K562 (cell line): ENCODE results near the gene GALE. TPM values are rescaled to one million over a fixed set of nuclear protein-coding genes. Genes with fewer than 3 reads are reported as not detected.

ENCODE experiments used
- ARID3A ChIP-seq: IDR thresholded peaks from 2 replicates; pipeline ENCODE4 v1.6.1; 2012; ENCODE audit warnings: low read depth, low read length, improper control_type of control experiment, borderline replicate concordance
- CREBBP ChIP-seq: IDR thresholded peaks from one replicate; pipeline ENCODE4 v1.6.1; 2012; ENCODE audit warnings: low read depth, mild to moderate bottlenecking, control low read depth, inconsistent platforms, low read length
- ELF4 ChIP-seq: fragments of 450-650 bp; formaldehyde crosslinking; IDR thresholded peaks from 2 replicates; pipeline ENCODE4 v1.4.0; 2022; ENCODE audit warnings: missing genetic modification characterization
- ELK3 ChIP-seq: fragments of 450-650 bp; formaldehyde crosslinking; IDR thresholded peaks from 2 replicates; pipeline ENCODE4 v1.4.0; 2020; ENCODE audit warnings: mild to moderate bottlenecking
- HBP1 ChIP-seq: fragments of 450-650 bp; formaldehyde crosslinking; IDR thresholded peaks from 2 replicates; pipeline ENCODE4 v1.4.0; 2022; ENCODE audit warnings: missing genetic modification characterization
- HCFC1 ChIP-seq: IDR thresholded peaks from 2 replicates; pipeline ENCODE4 v1.6.1; 2012; ENCODE audit warnings: low read depth, low read length, improper control_type of control experiment
- HMG20B ChIP-seq: fragments of 250-450 bp; sonication (Bioruptor Pico); IDR thresholded peaks from 2 replicates; pipeline ENCODE4 v1.5.0; 2021; ENCODE audit warnings: mild to moderate bottlenecking
- SMAD4 ChIP-seq: fragments of 250-450 bp; sonication (Bioruptor Pico); conservative IDR thresholded peaks from 2 replicates; pipeline ENCODE4 v1.8.0; 2021; ENCODE audit warnings: inconsistent platforms, mild to moderate bottlenecking, moderate library complexity
- YBX1 ChIP-seq: fragments of 450-650 bp; IDR thresholded peaks from 2 replicates; pipeline ENCODE4 v1.7.1; 2016; ENCODE audit warnings: mild to moderate bottlenecking
- ZNF280B ChIP-seq: fragments of 250-450 bp; sonication (Bioruptor Pico); IDR thresholded peaks from 2 replicates; pipeline ENCODE4 v1.5.1; 2021; ENCODE audit warnings: mild to moderate bottlenecking
- ZNF318 ChIP-seq, 2 experiments: fragments of 450-650 bp; IDR thresholded peaks; 2 replicates each; pipeline ENCODE4 v1.6.1; 2016; ENCODE audit warnings: mild to moderate bottlenecking in 2 of 2, borderline replicate concordance in 1 of 2, low read depth in 1 of 2, moderate library complexity in 1 of 2
- ZNF445 ChIP-seq: fragments of 250-450 bp; sonication (Bioruptor Pico); IDR thresholded peaks from 2 replicates; pipeline ENCODE4 v1.4.0; 2020; ENCODE audit warnings: low read depth, mild to moderate bottlenecking, moderate library complexity
- polyA plus RNA-seq, 8 experiments: library from polyadenylated mRNA; depleted of rRNA in 4 of 8; stranded (reverse) in 5 of 8; unstranded in 3 of 8; fragments of >200 nt; fragmentation: Nextera tagmentation in 2 of 8; fragmentation: Illumina TruSeq in 1 of 8; extraction: Ambion mirVana in 2 of 8; extraction: Trizol in 1 of 8; gene quantifications; 2 replicates each; pipeline versions ENCODE4 v1.2.1 to v1.2.3, GENCODE V29; 2011 to 2014; ENCODE audit warnings: inconsistent platforms in 1 of 8, missing spikeins in 1 of 8
- total RNA-seq, 7 experiments: library from RNA; depleted of rRNA in 6 of 7; stranded (reverse); fragments of >200 nt in 6 of 7; fragmentation: Illumina TruSeq in 2 of 7; extraction: Trizol in 2 of 7; gene quantifications; 2 replicates each; pipeline versions ENCODE4 v1.2.1 to v1.2.3, GENCODE V29; 2011 to 2021; ENCODE audit warnings: low replicate concordance in 1 of 7

The GALE gene
- total and polyA plus RNA-seq, 9 of the 15 experiments (the other 6 are each of a cell fraction or from before 2014, with no cell fraction given): 8.4 to 139 (median 88.3) TPM

GRCh38 chr1:23777979-23778814 is 22.4 kb downstream of the GALE start, which contains the start of gene PITHD1 (continued):
- no peak for TF ChIP-seq ZNF280B (CRISPR knock-in tag)
- TF ChIP-seq CREBBP: no peak
- TF ChIP-seq SMAD4 (CRISPR knock-in tag): peak; percentile 67
- no peak for TF ChIP-seq ZNF445
- TF ChIP-seq HCFC1: peak; percentile 64
- peak; percentile 19; the same call in 1 of the 2 replicates for TF ChIP-seq ARID3A
- no peak for TF ChIP-seq ELK3 (CRISPR knock-in tag)
- no peak for TF ChIP-seq YBX1
- no peak; the same call in 1 of the 2 replicates for TF ChIP-seq ELF4 (CRISPR knock-in tag)
- TF ChIP-seq ZNF318 (IDR thresholded peaks at IDR 0.05; ENCODE audit: borderline replicate concordance in 1 of 2, low read depth in 1 of 2): peak in 1 of 2 experiments; percentile 73; a peak in 2 of 4 replicates
- no peak for TF ChIP-seq HBP1
- no peak for TF ChIP-seq HMG20B (CRISPR knock-in tag)
